ENCODE measurements around the gene CRELD2.

GRCh38 chr22:49872347-49872746 is 46.1 kb upstream of the CRELD2 start:
- TF ChIP-seq POLR2AphosphoS5 (IDR thresholded peaks at IDR 0.05; ENCODE audit: low read depth, low read length) (no peak), POLR2A (IDR thresholded peaks at IDR 0.05; ENCODE audit: low read depth, low read length) (no peak), TAF1 (IDR thresholded peaks at IDR 0.05; ENCODE audit: low read depth, low read length) (no peak), SPI1 (IDR thresholded peaks at IDR 0.05; ENCODE audit: low read depth, low read length) (no peak), POU2F2 (IDR thresholded peaks at IDR 0.05; ENCODE audit: low read depth, low read length) (no peak)

All from GM12891 (cell line).